ENCODE measurements around the gene NUDT4. TPM values are rescaled to one million over a fixed set of nuclear protein-coding genes. Genes with fewer than 3 reads are reported as not detected.
A peak's percentile ranks its signal among the peaks of the same experiment; 100 is the strongest.

NUDT4 gene
- polyA plus RNA-seq (2012; ENCODE audit: insufficient read depth, insufficient read length): 22.1 TPM

GRCh38 chr12:93377252-93378195, at the start of gene NUDT4:
TSS of gene NUDT4 (plus strand) at chr12:93377925. CDS start at chr12:93378323, 398 bp downstream.
- peak; percentile 91 for DNase-seq (ENCODE audit: low read depth, low spot score)

DNA sequence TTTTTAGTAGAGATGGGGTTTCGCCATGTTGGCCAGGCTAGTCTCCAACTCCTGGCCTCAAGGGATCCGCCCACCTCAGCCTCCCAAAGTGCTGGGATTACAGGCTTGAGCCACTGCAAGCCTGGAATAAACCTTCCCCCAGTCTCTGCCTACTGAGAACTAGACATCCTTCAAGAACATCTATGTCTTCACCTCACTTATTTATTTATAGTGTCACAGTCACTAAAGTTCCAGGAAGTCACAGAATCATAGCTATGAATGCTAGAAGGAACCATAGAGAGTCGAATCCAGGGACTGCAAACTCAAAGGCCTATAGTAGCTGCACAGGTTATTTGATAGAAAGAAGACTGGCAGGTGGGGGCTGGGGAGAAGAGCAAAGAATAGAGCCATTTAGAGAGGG, 44.7 kb upstream of the NUDT4 start:
- no peak for DNase-seq (ENCODE audit: low read depth, low spot score)
- H3K4me3 ChIP-seq (ENCODE audit: low read length): no peak overlapping the region

More at GRCh38 chr12:93377252-93378195, at the start of gene NUDT4:
- peak within 1 kb of the TSS; percentile 71 for H3K4me3 ChIP-seq (ENCODE audit: low read length)

DNA sequence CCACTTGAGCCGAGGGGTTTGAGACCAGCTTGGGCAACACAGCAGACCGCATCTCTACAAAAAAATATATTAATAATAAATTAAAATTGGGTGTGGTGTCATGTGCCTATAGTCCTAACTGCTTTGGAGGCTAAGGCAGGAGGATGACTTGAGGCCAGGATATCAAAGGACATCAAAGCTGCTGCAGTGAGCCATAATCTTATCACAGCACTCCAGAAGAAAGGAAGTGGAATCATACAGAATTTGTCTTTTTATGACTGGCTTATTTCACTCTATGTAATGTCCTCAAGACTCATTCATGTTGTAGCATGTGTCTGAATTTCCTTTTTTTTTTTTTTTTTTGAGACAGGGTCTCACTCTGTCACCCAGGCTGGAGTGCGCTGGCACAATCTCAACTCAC, 43.9 kb upstream of the NUDT4 start:
- H3K4me3 ChIP-seq (ENCODE audit: low read length): no peak overlapping the region
- no peak for DNase-seq (ENCODE audit: low read depth, low spot score)

GRCh38 chr12:93335603-93336162, 42.0 kb upstream of the NUDT4 start:
- no peak overlapping the region for H3K4me3 ChIP-seq (ENCODE audit: low read length)
- DNase-seq (ENCODE audit: low read depth, low spot score): no peak

DNA sequence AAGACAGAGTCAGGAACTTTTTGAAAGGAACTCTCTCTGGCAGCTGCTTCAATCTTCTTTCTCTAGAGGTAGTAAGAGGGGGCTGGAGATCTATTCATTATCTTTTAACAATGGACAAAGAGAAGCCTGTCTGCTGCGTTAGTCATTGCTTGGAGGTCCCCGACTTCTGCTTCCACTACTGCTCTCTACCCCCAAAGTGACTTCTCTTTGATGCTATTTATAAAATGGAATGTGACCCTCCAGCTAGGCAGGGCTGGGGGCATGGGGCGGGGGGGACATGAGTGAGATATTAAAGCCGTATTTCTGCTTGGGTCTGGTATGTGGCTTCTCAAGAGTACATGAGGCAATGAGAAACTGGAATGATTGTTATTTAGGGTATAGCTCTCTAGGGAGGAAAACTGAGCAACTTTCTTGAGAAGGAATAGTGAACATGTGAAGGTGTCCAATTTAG, 41.4 kb upstream of the NUDT4 start:
- no peak overlapping the region for H3K4me3 ChIP-seq (ENCODE audit: low read length)
- no peak for DNase-seq (ENCODE audit: low read depth, low spot score)

DNA sequence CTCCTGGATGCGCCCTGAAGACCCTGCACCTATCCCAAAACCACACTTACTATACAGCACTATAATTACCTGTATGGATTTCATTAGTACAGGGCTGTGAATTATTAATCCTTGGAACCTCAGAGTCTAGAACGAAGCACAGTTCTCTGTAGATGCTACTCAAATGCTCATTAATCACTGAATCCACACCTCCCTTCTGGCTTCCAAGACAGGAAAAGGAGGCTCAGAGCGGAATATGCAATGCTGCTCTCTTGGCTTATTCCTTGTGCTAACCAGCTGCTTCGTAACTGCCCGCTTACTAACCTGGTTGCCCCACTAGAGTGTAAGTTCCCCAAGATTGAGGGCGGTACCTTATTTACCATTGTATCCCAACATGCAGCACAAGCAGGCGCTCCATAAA, 39.1 kb upstream of the NUDT4 start:
- DNase-seq (ENCODE audit: low read depth, low spot score): no peak

DNA sequence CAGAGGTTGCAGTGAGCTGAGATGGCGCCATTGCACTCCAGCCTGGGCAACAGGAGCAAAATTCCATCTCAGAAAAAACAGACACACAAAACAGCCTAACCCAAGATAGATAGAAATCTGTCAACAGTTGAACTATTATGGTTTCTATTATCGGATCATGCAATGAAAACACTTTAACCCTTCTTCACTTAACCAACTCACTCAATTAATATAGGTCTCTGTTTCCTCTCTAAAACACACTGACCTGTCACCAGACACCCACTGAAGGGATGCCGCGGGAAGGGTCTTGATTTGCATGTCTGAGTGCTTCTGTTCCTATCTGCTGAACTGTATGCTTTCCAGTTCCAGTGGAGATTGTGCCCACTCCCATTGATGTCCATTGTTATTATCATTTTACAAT, 38.0 kb upstream of the NUDT4 start:
- no peak for DNase-seq (ENCODE audit: low read depth, low spot score)
- H3K4me3 ChIP-seq (ENCODE audit: low read length): no peak overlapping the region

More for the DNA sequence above, 39.1 kb upstream of the NUDT4 start:
- H3K4me3 ChIP-seq (ENCODE audit: low read length): no peak overlapping the region

- no peak for DNase-seq (ENCODE audit: low read depth, low spot score)
- no peak overlapping the region for H3K4me3 ChIP-seq (ENCODE audit: low read length)
Observed at GRCh38 chr12:93341409-93342049, 36.2 kb upstream of the NUDT4 start.

DNA sequence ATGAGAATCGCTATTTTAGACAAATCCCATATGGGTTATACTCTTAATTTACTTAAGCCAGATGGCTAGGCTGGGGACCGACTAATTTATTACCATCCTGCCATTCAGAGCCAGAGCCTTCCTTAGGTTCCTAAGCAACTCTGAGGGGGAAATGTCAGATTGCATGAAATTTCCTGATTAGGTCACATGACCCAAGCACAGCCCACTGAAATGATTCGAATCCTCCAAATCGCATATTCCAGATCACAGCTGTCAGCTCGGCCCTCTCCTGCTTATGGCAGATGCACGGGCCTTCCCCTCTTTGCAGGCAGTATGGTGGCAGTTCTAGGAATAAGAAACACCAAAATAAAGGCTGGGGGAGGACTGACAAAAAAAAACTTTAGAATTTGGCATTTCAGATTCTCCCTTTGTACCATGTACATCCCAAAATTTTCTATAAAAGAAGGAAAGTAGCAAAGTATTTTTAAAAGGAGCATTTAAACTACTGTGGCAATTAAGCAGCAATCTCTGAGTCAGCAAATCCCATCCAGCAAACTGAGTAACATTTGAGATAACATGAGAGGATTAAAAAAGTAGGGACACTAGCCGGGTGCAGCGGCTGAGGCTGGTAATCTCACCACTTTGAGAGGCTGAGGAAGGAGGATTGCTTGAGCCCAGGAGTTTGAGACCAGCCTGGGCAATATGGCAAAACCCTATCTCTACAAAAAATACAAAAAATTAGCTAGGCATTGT, 30.5 kb upstream of the NUDT4 start:
- no peak for DNase-seq (ENCODE audit: low read depth, low spot score)
- H3K4me3 ChIP-seq (ENCODE audit: low read length): no peak overlapping the region

GRCh38 chr12:93348575-93349435, 28.9 kb upstream of the NUDT4 start:
- H3K4me3 ChIP-seq (ENCODE audit: low read length): no peak overlapping the region
- DNase-seq (ENCODE audit: low read depth, low spot score): no peak

DNA sequence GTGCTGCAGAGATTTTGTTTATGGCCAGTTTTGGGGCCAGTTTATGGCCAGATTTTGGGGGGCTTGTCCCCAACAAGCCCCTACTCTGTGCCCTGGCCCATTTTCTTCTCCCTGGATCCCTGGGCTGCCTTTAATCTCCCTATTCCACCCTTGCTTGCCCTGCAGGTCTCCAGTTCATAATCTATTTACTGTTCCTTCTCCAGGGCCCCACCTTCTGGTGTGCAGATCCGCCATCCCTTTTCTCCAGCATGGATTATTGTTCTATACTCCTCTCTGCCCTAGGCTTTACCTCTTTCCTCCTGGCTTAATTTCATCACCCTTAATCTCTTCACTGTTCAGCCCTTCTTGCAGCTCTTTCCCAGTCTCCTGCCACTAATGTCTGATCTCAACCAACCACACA, 26.0 kb upstream of the NUDT4 start:
- DNase-seq (ENCODE audit: low read depth, low spot score): no peak

DNA sequence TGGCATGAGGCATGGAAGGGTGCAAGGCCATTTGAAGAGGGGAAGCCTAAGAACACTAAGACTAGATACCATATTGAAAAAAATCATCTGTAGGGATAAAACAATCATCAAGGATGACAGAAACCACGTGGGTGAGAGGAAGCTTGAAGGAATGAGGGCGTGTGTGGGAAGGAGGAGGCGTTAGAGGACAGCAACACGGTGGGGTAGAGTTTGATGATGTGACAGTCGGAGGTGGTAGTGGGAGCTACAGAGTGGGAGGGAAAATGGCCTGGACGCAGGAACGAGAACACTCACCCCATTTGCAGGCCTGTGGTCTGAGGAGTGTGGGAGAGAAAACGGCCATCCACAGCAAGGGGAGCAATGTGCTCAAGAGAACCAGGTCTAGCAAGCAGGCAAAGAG, 25.4 kb upstream of the NUDT4 start:
- no peak overlapping the region for H3K4me3 ChIP-seq (ENCODE audit: low read length)
- DNase-seq (ENCODE audit: low read depth, low spot score): no peak

More for the DNA sequence above, 26.0 kb upstream of the NUDT4 start:
- H3K4me3 ChIP-seq (ENCODE audit: low read length): no peak overlapping the region

GRCh38 chr12:93356214-93356613, 21.5 kb upstream of the NUDT4 start:
- DNase-seq (ENCODE audit: low read depth, low spot score): no peak
- H3K4me3 ChIP-seq (ENCODE audit: low read length): no peak overlapping the region

GRCh38 chr12:93358058-93358457, 19.7 kb upstream of the NUDT4 start:
- no peak for DNase-seq (ENCODE audit: low read depth, low spot score)
- H3K4me3 ChIP-seq (ENCODE audit: low read length): no peak overlapping the region

- DNase-seq (ENCODE audit: low read depth, low spot score): no peak
- no peak overlapping the region for H3K4me3 ChIP-seq (ENCODE audit: low read length)
Observed at GRCh38 chr12:93358821-93359220, 18.9 kb upstream of the NUDT4 start.

DNA sequence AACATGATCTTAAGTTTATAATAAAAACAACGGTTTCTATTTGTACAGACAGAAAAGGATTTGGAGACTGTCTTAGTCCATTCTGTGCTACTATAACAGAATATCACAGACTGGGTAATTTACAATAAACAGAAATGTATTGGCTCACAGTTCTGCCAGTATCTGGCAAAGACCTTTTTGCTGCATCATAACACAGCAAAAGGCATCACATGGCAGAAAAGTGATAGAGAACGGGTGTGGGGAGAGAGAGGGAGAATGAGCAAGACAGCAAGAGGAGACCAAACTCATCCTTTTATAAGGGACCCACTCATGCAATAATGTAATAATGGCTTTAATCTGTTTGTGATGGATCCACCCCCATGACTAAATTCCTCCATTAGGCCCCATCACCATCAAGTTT, 17.0 kb upstream of the NUDT4 start:
- no peak for DNase-seq (ENCODE audit: low read depth, low spot score)

DNA sequence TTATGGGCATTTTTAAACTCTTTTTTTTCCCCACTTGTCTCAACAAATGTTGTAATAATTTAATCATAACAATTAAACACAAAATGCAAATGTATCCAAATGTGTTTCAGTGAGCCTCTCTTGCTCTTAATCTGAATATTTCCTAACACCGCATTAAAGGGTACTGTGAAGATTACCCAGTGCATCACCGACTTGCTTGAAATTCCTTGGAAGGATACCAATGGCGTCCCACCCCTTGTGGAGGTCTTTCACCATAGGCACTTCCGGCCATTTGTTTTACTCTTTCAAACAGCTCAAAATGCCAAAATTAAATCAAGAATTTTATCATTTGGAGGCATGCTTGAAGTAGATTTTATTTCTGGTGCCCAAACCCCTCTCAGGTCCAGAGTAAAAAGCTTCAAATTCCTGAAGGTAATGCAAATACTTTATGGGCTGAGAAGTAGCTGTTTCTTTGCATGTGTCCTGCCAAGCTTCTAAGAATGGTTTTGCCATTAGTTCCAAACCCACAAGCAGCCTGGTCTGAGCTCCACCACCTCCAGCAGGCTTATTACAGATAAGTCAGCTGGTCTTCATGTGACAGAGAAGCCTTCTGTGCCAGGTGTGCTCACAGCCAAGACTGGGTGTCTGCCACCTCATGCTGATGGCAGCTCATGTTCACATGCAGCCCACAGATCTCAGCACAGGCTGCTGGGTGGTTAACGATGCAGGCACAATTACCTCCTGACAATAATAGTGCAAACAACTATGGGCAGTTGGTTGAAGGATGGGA, 16.4 kb upstream of the NUDT4 start:
- H3K4me3 ChIP-seq (ENCODE audit: low read length): no peak overlapping the region
- peak; percentile 24 for DNase-seq (ENCODE audit: low read depth, low spot score)

More for the DNA sequence above, 17.0 kb upstream of the NUDT4 start:
- no peak overlapping the region for H3K4me3 ChIP-seq (ENCODE audit: low read length)

DNA sequence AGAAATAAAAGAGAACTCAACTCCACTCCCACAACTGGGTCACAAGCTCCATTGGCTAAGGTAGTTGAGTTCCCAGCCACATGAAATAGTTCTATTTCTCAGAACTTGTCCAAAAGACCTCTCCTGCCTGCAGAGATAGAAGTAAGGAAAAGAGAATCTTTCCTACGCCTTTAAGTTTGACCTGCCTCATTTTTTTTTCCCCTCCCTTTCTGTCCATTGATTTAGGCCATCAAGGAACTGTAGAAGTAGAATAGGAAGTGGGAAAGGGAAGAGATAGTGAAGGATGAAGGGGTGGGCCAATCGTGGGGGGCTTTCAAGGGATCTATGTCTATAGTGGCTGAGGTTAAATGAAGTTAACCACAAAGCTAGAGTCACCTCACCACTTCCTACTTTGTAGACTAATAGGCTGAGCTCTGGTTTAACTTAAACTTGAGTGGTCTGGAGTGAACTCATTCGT, 13.9 kb upstream of the NUDT4 start:
- no peak overlapping the region for H3K4me3 ChIP-seq (ENCODE audit: low read length)
- DNase-seq (ENCODE audit: low read depth, low spot score): peak; percentile 76
